HUES64 (cell line): Measurements from ENCODE around the gene THEM4.

Experiments
- H3K27ac ChIP-seq: 2 replicates; pipeline ENCODE4 v1.7.0; 2013; ENCODE audit warnings: low read depth, low read length, inconsistent platforms
- H3K27me3 ChIP-seq: 2 replicates; pipeline ENCODE4 v1.6.1; 2013; ENCODE audit warnings: mild to moderate bottlenecking, low read length; ENCODE audit not compliant: insufficient read depth
- H3K36me3 ChIP-seq: 2 replicates; pipeline ENCODE4 v1.6.1; 2013; ENCODE audit warnings: mild to moderate bottlenecking, low read length; ENCODE audit not compliant: insufficient read depth
- H3K4me1 ChIP-seq: 2 replicates; pipeline ENCODE4 v1.6.1; 2013; ENCODE audit warnings: mild to moderate bottlenecking, low read length, moderate library complexity; ENCODE audit not compliant: insufficient read depth
- H3K4me3 ChIP-seq: 2 replicates; pipeline ENCODE4 v1.5.1; 2013; ENCODE audit warnings: mild to moderate bottlenecking, low read length, moderate library complexity
- H3K9ac ChIP-seq: 2 replicates; pipeline ENCODE4 v1.6.1; 2013; ENCODE audit warnings: mild to moderate bottlenecking, low read depth, low read length
- H3K9me3 ChIP-seq: 2 replicates; pipeline ENCODE4 v1.6.1; 2013; ENCODE audit warnings: low read depth, low read length; ENCODE audit not compliant: insufficient read depth
- WGBS: fragments of 150-250, 120-280 bp; methylation state at CpG from one replicate; pipeline ENCODE4 v1.1.7; 2013; ENCODE audit warnings: missing lambda C conversion rate; 5-methylcytosine and 5-hydroxymethylcytosine counted together

Gene THEM4

DNA sequence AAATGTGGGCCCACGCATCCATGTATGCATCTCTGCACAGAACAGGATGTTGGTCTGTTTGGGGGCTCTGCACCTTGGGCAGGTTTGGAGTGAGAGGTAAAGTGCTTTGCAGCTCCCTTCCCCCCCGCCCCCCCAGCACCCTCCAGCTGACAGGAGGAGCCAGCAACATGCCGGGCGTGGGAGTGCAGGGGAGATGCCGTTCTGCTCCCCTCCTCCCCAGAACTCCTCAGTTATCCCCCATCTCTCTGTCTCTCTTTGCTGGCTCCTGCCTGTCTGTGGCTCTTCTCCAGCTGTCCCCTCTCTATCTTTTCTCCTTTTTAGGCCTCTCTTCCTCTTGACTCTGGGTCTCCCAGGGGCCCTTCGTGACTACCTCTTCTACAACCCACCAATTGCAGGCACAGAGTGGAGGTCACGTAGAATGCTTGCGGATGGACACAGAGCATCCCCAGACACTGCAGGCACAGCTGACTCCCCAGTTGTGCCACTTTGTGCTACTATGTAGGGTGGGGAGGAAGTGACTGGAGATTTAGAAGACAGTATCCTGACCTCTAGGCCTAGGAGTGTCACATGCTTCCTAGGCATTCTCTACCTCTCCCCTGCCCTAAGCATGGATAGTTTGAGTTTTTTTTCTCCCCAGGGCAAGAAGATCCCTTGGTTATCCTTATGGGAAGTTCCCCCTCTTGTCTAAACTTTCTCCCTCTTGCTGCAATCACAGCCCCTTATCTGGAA is 76.0 kb downstream of the THEM4 start:
- Histone ChIP-seq H3K36me3 (no peaks in the 10 kb centered on the region), H3K9ac (no peak overlapping the region), H3K27ac (no peak overlapping the region), H3K9me3 (no peaks in the 10 kb centered on the region), H3K4me1 (peaks cover 20% of the 10 kb centered on the region), H3K27me3 (peaks cover 19% of the 10 kb centered on the region), H3K4me3 (no peak overlapping the region)
- WGBS: 87% methylated on average over 7 of the region's 8 CpGs

DNA sequence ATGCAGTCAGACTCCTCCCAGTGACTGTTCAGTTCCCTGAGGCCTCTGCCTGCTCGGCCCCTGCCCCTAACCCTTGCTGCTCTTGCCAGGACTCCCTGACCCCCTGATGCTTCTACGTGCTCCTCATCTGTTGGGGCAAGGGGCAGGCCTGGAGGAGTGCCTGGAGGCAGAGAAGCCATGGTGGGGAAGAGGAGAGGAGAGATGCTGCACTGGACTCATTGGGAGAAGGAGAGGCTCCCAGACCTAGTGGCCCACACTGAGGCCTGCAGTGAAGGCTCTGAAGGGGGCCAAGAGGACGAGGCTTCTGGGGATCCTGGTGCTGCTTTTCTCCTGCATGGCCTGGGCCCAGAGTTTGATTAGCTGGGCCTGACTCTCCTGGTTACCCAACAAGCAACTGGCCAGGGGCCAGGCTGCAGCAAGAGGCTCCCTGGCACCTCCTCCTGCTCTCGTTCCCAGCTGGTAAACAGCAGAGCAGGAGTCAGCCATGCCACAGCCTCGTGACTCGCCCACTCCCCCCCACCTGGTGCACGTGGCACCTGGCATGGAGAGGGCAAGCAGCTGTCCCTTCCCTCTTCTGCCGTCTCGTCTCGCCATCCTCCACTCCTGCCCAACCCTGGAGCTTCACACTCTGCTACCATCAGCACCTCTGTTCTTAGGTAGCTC is 76.9 kb downstream of the THEM4 start:
- 82% methylated on average over 10 of the region's 10 CpGs for WGBS
- no peak overlapping the region for H3K9ac ChIP-seq
- no peaks in the 10 kb centered on the region for H3K36me3 ChIP-seq
- no peaks in the 10 kb centered on the region for H3K9me3 ChIP-seq
- no peak overlapping the region for H3K4me3 ChIP-seq
- H3K4me1 ChIP-seq: peaks cover 20% of the 10 kb centered on the region
- peaks cover 10% of the 10 kb centered on the region for H3K27me3 ChIP-seq
- no peak overlapping the region for H3K27ac ChIP-seq

DNA sequence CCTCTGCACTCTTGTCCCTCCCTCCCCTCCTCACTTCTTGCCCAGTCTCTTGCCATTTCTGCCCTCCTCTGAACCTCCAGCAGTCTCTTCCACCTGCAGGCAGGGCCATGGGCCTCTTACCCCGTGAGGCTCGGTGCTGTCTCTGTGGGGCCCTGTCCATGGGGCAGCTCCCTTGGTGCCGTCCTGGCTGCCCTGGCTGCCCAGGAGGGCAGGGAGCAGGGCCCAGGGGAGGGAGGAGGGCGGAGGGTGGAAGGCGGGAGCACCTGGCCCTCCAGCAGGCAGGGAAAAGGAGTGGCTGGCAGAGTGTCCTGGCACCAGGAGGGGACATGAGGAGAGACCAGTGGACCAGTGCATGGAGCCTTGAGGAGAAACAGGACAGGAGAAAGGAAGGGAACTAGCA is 77.7 kb downstream of the THEM4 start, which contains the start of gene RORC:
Gene RORC, minus strand, starts transcription at position 198 of the 400 bp plus-strand sequence. Its CDS starts 38 bp downstream, at position 160.
- no peak within 1 kb of the TSS for H3K4me3 ChIP-seq
- peaks cover 1% of the 10 kb centered on the region for H3K27me3 ChIP-seq
- 83% methylated on average over 5 of the region's 5 CpGs for WGBS
- no peak within 1 kb of the TSS for H3K9ac ChIP-seq
- no peaks in the 10 kb centered on the region for H3K36me3 ChIP-seq
- H3K27ac ChIP-seq: no peak within 1 kb of the TSS
- H3K9me3 ChIP-seq: no peaks in the 10 kb centered on the region
- peaks cover 15% of the 10 kb centered on the region for H3K4me1 ChIP-seq

DNA sequence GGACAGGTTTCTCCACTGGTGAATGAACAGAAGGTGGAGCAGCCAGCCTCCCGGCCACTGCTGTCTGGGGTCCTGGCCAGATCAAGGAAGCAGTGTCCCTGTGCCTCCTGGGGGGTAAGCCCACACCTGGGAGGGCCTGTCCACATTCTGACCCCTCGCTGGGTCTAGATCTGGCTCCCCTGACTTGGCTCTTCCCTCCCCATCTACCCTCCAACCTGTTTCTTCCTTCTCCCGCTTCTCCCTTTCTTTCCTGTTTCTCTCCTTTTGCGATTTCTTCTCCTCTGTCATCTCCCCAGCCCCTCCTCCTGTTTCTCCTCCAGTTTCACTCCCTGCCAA is 78.1 kb downstream of the THEM4 start:
- Histone ChIP-seq H3K27ac (no peak overlapping the region), H3K36me3 (no peaks in the 10 kb centered on the region), H3K27me3 (no peaks in the 10 kb centered on the region; the same call in 1 of the 2 replicates), H3K9ac (no peak overlapping the region), H3K4me1 (peaks cover 15% of the 10 kb centered on the region), H3K4me3 (no peak overlapping the region), H3K9me3 (no peaks in the 10 kb centered on the region)
- 82% methylated on average over 4 of the region's 4 CpGs for WGBS

DNA sequence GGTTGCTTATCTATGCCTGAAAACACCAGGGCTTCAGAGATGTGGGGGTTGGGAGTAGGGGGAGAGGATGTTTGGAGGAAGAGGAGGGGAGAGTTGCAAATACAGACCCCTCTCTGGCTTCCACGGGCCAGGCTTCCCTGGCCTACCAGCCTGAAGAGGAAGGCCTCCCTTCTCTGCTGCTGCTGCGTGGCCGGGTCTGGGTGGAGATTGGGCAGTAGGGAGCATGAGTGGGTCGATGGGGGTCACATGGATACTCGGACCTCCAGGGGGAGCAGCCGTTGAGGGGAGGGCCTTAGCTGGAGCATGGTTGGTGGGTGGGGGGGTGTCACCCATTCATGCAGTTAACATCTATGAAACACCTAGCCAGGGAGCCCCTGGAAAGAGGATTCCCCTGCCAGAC is 79.3 kb downstream of the THEM4 start:
- Histone ChIP-seq H3K4me1 (peaks cover 22% of the 10 kb centered on the region), H3K9ac (no peak overlapping the region), H3K4me3 (no peak overlapping the region), H3K9me3 (no peaks in the 10 kb centered on the region), H3K36me3 (no peaks in the 10 kb centered on the region), H3K27ac (no peak overlapping the region), H3K27me3 (no peaks in the 10 kb centered on the region; the same call in 1 of the 2 replicates)
- WGBS: 65% methylated on average over 6 of the region's 6 CpGs

DNA sequence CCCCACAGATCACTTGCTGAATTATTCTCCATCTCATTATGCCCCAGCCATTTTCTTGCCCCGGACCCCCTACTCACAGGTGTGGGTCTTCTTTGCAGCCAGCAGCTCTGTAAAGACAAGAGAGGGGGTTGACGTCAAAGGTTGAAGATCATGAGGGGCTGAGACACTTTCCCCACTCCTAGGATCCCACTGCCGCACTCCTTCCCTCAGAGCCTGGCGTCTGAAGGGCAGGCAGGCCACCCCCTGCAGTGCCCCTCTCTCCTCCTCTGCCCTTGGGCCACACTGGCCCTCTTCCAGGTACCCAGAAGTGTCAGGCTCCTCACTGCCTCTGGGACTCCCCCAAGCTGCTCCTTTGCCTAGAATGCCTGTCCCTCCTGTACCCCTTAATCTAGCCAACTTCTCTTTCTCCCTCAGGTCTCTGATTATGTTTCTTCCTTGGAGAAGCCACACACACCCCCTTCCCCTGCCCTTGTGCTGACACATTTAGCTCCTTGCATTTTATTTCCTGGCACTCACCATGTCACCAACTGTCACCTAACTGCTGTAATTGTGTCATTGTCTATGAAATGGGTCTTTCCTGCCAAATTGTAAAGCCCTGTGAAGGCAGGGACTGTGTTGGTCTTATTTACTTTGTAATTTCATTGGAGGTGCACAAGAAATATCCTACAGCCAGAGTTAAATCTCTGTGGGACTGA is 79.8 kb downstream of the THEM4 start:
- Histone ChIP-seq H3K36me3 (no peaks in the 10 kb centered on the region), H3K9ac (no peak overlapping the region), H3K4me1 (peaks cover 22% of the 10 kb centered on the region), H3K27ac (no peak overlapping the region), H3K27me3 (no peaks in the 10 kb centered on the region; the same call in 1 of the 2 replicates), H3K9me3 (no peaks in the 10 kb centered on the region), H3K4me3 (0 out of 2 replicates have a peak overlapping the region, but pooled peaks have one; percentile 10)
- WGBS: 26% methylated on average over 4 of the region's 4 CpGs

DNA sequence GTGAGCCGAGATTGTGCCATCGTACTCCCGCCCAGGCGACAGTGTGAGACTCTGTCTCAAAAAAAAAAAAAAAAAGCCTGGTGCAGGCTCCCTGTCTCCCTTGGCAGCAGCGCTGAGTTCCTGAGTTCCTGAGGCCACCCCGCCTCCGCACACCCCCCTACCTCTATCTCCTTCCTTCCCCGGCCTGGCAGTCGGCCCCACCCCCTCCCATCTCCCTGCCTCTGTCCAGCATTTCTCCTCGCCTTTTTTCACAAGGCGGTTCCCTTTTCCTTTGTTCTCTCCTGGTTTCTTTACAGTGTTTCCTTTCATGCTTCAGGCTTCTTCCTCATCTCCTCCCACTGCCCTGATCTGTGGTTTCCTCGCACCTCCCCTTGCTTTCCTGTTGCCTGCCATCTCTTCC is 80.4 kb downstream of the THEM4 start:
- no peak overlapping the region for H3K9ac ChIP-seq

DNA sequence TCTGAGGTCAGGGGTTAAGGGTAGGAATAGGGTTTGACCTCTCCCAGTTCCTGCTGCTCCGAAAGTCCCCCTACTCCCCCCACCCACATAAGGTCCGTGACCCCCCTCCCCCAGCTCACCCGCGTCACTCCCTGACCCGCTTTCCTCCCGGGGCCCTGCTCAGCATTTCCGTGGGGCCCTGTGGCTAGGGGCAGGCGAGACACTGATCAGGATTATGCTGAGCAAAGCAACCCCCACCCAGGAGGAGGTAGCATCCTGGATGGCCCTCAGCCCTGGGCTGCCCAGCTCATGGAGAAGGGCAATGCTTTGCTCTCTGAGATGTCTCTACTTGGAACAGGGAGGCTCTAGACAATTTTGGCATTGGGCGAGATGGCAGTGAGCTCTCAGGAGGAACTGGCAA is 81.5 kb downstream of the THEM4 start:
- Histone ChIP-seq H3K36me3 (no peaks in the 10 kb centered on the region), H3K4me3 (no peak overlapping the region), H3K4me1 (peaks cover 22% of the 10 kb centered on the region), H3K9ac (no peak overlapping the region), H3K9me3 (no peaks in the 10 kb centered on the region), H3K27me3 (no peaks in the 10 kb centered on the region), H3K27ac (no peak overlapping the region)
- 68% methylated on average over 8 of the region's 9 CpGs for WGBS

More for the DNA sequence above, 80.4 kb downstream of the THEM4 start:
- Histone ChIP-seq H3K36me3 (no peaks in the 10 kb centered on the region), H3K9me3 (no peaks in the 10 kb centered on the region), H3K4me3 (0 out of 2 replicates have a peak overlapping the region, but pooled peaks have one; percentile 10), H3K27ac (no peak overlapping the region), H3K4me1 (peaks cover 22% of the 10 kb centered on the region), H3K27me3 (no peaks in the 10 kb centered on the region; the same call in 1 of the 2 replicates)
- WGBS: 12% methylated on average over 12 of the region's 12 CpGs

DNA sequence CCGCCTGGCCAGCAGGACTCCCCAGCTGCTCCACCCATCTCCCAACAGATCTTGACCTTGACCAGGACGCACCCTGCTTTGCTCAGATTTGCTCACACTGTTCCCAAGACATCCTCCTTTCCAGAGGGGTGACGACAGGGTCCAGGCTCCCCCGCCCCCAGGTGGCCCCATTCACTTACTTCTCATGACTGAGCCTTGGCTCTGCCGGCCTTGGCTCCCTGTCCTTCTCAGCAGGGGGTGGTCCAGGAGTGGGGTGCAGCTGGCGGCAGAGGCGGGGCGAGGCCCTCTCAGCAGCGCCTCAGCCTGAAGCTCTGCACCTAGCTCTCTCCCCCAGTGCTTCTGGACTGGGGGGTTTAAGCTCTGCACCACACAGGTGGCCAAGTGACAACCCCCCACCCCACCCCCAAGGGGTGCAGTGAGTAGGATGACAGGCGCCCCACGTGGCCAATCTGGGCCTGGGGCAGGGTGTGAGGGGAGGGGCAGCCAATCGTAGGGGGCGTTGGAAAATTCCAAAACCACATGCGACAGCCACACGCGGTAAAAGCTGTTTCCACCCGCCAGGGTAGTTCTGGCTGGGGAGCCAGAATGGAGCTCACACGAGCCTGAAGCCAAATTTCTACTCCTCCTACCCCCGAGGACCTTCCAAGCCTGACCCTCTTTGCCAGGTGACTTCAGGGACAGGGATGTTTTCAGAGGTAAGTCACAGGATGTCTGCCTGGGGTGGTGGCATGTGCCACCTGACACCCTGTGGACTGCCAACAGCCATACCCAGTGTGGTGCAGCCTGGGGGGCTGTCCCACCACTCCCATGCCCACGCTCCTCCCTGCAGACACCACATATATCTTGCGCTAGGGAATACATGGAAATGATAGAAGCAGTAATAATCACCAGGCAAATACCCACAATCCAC is 83.3 kb downstream of the THEM4 start:
- Histone ChIP-seq H3K36me3 (no peaks in the 10 kb centered on the region), H3K4me1 (peaks cover 29% of the 10 kb centered on the region), H3K4me3 (no peak overlapping the region), H3K9me3 (no peaks in the 10 kb centered on the region), H3K27me3 (no peaks in the 10 kb centered on the region), H3K27ac (no peak overlapping the region), H3K9ac (no peak overlapping the region)
- WGBS: 57% methylated on average over 20 of the region's 21 CpGs

DNA sequence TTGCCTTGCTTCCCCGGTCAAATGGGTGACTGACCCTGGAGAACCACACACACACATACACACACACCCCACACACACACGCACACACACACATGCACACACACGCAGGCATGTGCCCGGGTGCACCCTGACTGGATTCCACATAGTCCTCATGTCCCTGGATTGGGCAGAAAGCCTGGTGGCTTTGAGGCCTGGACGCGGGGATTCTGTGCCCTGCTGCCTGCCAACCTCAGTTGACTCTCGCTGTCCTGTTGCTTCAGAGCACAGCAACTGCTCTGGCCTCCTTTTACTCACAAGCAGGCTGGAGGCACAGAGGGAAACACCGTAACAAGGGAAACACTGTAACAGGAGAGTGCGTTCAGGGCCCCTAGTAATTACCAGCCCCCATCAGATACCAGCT is 84.1 kb downstream of the THEM4 start:
- 82% methylated on average over 9 of the region's 9 CpGs for WGBS
- H3K4me1 ChIP-seq: peaks cover 26% of the 10 kb centered on the region
- H3K9ac ChIP-seq: no peak overlapping the region
- no peaks in the 10 kb centered on the region for H3K36me3 ChIP-seq
- no peaks in the 10 kb centered on the region for H3K9me3 ChIP-seq
- H3K27ac ChIP-seq: no peak overlapping the region
- no peak overlapping the region for H3K4me3 ChIP-seq
- no peaks in the 10 kb centered on the region for H3K27me3 ChIP-seq
